Neutrophil (primary cell): Measurements from ENCODE around the gene CCDC106.
A peak's percentile ranks its signal among the peaks of the same experiment; 100 is the strongest.

Source experiments
- H3K27ac ChIP-seq: fragments of 200-600 bp; sonication (generic); 2 replicates; pipeline ENCODE4 v1.5.1; 2016; ENCODE audit warnings: mild to moderate bottlenecking, moderate library complexity
- H3K27me3 ChIP-seq: fragments of 200-600 bp; sonication (generic); 2 replicates; pipeline ENCODE4 v1.6.0; 2016; ENCODE audit warnings: mild to moderate bottlenecking
- H3K36me3 ChIP-seq: fragments of 200-600 bp; sonication (generic); 2 replicates; pipeline ENCODE4 v1.5.1; 2017
- H3K4me1 ChIP-seq, 2 experiments: fragments of 200-600 bp in 1 of 2; sonication (generic) in 1 of 2; 1 replicate in 1 of 2; 2 replicates in 1 of 2; pipeline versions ENCODE4 v1.5.1 to v1.6.1; 2013 to 2016; ENCODE audit warnings: low read depth in 1 of 2, low read length in 1 of 2, mild to moderate bottlenecking in 1 of 2, moderate library complexity in 1 of 2; ENCODE audit not compliant: control insufficient read depth in 1 of 2, insufficient read depth in 1 of 2
- H3K4me3 ChIP-seq, 2 experiments: fragments of 200-600 bp in 1 of 2; sonication (generic) in 1 of 2; 1 replicate in 1 of 2; 2 replicates in 1 of 2; pipeline ENCODE4 v1.5.1; 2013 to 2016; ENCODE audit warnings: low read depth in 1 of 2, low read length in 1 of 2, mild to moderate bottlenecking in 1 of 2, moderate library complexity in 1 of 2
- H3K9me3 ChIP-seq: fragments of 200-600 bp; sonication (generic); 2 replicates; pipeline ENCODE4 v1.5.1; 2016
- TF ChIP-seq, protein P1 (sequence below): fragments of 200-600 bp; sonication (generic); IDR thresholded peaks from 2 replicates; pipeline ENCODE4 v1.5.1; 2016; ENCODE audit warnings: antibody characterized with exemption

CCDC106 gene

DNA sequence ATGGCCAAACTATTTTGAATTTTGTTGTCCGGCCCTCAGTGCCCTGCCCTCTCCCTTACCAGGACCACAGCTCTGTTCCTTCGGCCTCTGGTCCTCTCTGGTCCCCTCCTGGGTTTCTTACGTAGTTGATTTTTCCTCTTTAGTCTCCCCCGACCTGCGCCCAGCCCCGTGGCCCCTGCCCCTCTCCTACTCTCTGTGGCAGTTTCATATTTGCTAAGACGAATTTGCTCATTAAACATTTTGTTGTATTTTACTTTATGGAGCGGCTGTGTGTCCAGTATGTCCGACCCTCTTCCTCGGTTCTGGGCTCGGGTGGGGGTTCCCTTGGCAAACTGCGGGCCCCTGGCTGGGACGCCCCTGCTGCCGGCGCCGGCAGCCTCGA lies 26.4 kb downstream of the CCDC106 start:
- TF ChIP-seq, protein P1, sequence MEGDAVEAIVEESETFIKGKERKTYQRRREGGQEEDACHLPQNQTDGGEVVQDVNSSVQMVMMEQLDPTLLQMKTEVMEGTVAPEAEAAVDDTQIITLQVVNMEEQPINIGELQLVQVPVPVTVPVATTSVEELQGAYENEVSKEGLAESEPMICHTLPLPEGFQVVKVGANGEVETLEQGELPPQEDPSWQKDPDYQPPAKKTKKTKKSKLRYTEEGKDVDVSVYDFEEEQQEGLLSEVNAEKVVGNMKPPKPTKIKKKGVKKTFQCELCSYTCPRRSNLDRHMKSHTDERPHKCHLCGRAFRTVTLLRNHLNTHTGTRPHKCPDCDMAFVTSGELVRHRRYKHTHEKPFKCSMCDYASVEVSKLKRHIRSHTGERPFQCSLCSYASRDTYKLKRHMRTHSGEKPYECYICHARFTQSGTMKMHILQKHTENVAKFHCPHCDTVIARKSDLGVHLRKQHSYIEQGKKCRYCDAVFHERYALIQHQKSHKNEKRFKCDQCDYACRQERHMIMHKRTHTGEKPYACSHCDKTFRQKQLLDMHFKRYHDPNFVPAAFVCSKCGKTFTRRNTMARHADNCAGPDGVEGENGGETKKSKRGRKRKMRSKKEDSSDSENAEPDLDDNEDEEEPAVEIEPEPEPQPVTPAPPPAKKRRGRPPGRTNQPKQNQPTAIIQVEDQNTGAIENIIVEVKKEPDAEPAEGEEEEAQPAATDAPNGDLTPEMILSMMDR = no peak
- Histone ChIP-seq H3K4me3 (peak overlapping the region; percentile 78 to 81), H3K9me3 (no peaks in the 10 kb centered on the region), H3K27ac (peak overlapping the region; percentile 95), H3K36me3 (peaks cover 52% of the 10 kb centered on the region), H3K27me3 (no peaks in the 10 kb centered on the region), H3K4me1 (peaks cover 35% of the 10 kb centered on the region in 2 experiments)

DNA sequence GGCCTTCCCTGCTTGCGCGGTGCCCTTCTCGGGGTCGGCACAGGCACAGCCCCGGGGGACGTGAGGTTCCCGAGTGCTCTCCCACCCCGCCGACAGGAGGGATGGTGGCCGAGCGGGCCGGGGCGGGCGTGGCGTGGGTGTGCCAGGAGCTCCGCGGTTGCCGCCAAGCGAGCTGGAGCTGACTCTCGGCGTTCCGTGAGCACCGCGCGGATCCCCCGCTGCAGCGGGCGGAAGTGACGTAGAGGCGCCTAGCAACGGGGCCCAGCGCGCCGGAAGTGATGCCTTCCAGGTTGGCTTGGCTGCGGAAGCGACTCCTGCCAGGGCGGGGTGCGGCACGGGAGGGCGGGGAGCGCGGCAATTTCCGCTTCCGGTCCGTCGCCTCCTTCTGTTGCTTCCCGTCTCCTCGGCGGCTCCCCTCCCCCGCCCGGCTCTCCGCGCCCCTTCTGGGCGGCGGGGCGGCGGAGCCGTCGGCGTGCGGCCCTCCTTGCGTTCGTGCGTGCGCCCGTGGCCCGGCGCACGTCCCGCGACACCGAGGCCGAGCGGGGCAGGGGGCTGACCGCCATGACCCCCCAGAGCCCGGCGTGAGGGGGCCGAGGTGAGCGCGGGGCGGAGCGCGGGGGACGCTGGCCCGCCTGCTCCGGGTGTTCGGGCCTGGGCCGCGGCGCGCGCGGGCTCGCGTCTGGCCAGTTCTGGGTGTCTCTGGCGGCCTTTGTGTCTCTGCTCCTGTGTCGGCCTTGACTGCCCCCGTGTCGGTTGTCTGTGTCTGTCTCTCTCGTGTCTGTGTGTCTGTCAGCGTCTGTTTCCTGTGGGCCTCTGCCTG lies 27.0 kb downstream of the CCDC106 start, which contains the start of gene EPN1:
EPN1 (plus strand) TSS at position 386 of the 820 bp plus-strand sequence. CDS start 3,402 bp downstream, outside the sequence.
- TF ChIP-seq, protein P1 = peak; percentile 13
- Histone ChIP-seq H3K9me3 (no peaks in the 10 kb centered on the region), H3K27ac (peak within 1 kb of the TSS; percentile 95), H3K4me3 (peak within 1 kb of the TSS; percentile 78 to 81), H3K27me3 (no peaks in the 10 kb centered on the region), H3K4me1 (peaks cover 35% of the 10 kb centered on the region in 2 experiments), H3K36me3 (peaks cover 52% of the 10 kb centered on the region)

DNA sequence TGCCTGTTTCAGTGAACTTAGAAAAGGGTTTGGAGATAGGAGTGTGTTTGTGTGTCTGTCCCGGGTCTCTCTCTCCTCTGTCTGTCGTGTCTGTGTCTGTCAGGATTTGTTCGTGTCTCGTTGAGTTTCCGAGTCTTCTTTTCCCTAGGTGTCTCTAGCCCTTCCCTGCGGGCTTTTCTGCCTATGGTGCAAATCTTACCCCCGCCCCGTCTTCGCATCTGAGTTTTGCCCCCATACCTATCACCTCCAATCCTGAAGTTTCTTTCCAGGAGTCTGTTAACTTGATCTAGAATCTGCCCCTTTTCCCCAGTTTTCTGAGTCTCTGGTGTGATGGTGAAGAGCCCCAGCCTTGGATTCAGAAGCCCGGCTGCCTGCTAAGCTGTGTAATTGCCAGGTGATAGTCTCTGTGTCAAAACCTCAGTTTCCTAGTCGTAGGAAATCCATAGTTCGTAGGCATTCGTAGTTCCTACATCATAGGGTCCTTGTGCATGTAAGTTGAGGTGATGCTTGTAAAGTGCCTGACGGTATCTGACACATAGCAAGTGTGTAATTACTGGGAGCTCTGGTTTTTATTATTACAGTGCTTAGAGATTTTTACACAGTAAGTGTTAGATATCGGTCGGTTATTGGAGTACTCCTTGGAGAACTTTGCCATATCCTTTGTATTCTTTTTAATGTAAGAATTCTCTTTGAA lies 27.8 kb downstream of the CCDC106 start:
- TF ChIP-seq, protein P1 = no peak
- Histone ChIP-seq H3K27me3 (no peaks in the 10 kb centered on the region), H3K27ac (peak overlapping the region; percentile 95), H3K4me3 (peak overlapping the region; percentile 78 to 81), H3K36me3 (peaks cover 52% of the 10 kb centered on the region), H3K4me1 (peaks cover 35% of the 10 kb centered on the region in 2 experiments), H3K9me3 (no peaks in the 10 kb centered on the region)

DNA sequence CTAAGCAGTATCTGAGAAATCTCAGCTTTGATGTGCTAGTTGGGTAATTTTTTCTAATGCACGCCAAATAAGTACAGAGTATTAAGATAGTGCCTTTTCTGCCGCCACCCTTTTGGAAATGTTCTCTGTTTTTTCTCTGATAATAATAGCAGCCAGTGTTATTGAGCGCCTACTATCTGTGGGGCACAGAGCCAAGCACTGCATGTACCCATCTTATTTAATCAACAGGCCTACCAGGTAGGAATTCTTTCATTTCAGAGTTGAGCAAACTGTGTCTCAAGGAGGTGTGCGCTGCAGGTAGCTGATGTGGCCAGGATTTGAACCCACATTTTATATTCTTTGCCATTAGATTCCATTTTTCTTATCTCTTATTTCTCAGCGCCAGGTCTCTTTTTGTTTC lies 28.4 kb downstream of the CCDC106 start:
- Histone ChIP-seq H3K36me3 (peaks cover 52% of the 10 kb centered on the region), H3K4me1 (peaks cover 35% of the 10 kb centered on the region in 2 experiments), H3K9me3 (no peaks in the 10 kb centered on the region), H3K27me3 (no peaks in the 10 kb centered on the region), H3K4me3 (peak overlapping the region; percentile 78 to 81), H3K27ac (no peak overlapping the region)
- TF ChIP-seq, protein P1 = no peak

DNA sequence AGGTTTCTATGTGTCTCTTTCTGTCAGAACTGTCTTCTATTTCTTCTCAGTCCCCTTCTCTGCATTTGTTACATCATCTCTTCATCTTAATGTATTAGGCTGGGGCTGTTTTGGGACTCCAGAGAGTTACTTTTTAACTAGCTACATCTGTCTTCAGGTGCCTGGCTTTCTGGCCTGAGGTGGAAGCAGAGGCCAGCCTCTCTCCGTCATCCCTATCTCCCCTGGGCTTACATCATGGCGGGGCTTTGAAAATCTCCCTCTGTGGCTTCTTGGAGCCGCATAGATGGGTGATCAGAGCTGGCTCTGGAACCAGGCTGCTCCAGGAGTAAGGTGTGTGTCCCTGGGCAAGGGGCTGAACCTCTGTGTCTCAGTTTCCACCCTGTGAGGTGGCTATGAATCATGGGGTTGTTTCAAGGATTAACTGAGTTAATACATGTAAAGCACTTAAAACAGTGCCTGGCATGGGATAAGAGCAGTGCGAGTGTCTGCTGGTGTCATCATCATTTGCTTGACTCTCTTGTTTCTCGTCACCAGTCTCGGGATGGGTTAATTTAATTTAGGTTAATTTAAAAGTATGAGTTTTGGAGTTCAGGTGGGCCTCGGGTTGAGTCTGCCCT lies 29.0 kb downstream of the CCDC106 start:
- Histone ChIP-seq H3K4me3 (peak overlapping the region in 1 of 2 experiments; percentile 7), H3K27me3 (no peaks in the 10 kb centered on the region), H3K4me1 (peaks cover 35% of the 10 kb centered on the region in 2 experiments), H3K27ac (no peak overlapping the region), H3K9me3 (no peaks in the 10 kb centered on the region), H3K36me3 (peaks cover 51% of the 10 kb centered on the region)
- TF ChIP-seq, protein P1 = no peak
